SH-SY5Y (cell line): ENCODE measurements around the gene FLNB.

Experiments used
- GATA2 ChIP-seq: IDR thresholded peaks from 2 replicates; pipeline ENCODE4 v1.6.1; 2011; ENCODE audit warnings: mild to moderate bottlenecking, low read depth, low read length
- GATA3 ChIP-seq: IDR thresholded peaks from 2 replicates; pipeline ENCODE4 v1.6.1; 2011; ENCODE audit warnings: low read depth, mild to moderate bottlenecking, low read length, moderate library complexity

GRCh38 chr3:58009026-58009748, 965 bp downstream of the FLNB start:
- TF ChIP-seq GATA2 (no peak), GATA3 (no peak)
